Measurements from ENCODE around the gene SFMBT2.
"Not testable (repeated sequence)": the region's sequence is repeated elsewhere in the genome, so short reads cannot be mapped to it uniquely, and the experiment has no call there.

SFMBT2 gene

DNA sequence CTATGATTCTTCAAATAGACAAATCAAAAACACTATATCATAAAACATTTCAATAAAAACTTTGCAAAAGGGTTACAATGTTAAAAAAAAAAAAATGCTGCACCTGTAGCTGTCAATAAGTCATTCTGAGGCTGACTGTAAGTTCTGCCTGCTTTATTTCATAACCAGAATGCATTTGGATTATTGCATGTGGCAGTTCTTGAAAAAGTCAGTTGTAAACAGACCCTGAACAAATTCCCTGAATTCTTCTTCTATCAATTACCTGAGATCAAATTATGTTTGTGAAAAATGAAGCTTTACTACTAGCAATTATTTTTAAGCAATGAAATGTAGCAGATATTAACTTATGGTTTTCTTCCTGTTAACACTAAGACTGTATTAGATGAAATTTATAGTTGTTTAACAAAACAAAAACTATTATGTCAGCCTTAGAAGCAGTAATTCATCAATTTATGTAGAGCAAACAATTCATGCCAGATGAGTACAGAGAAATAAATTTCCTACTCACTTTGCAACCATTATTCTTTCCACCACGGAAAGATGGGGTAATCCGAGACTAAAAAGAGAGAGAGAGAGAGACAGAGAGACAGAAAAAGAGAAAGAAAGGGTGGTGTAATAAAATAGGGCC lies 107.8 kb downstream of the SFMBT2 start:
- in situ Hi-C loops (cut with MboI; ENCODE audit: low sequenced_read_pairs): no loop called here

DNA sequence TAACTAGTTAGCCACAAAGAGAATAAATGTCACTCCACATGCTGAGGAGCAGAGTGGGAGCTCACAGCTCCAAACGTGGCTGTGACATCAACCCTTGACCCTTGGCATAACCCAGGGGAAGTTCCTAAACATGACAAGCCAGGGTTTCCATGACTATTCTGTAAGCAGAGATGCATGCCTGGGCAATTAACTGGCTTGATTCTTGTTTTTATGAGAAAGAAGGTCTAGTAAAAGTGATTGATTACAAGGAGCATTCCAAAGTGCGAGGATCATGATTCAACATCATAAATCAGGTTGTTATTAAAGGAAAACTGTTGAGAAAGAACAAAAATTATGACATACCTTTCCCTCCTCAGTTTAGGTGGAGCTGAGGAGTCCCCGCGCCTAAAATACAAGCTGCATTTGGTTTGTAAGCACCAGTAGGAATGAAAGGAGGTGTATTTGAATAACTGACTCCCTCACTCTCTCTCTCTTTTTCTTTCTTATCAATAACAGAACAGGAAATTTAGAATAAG lies 108.4 kb downstream of the SFMBT2 start:
- in situ Hi-C loops (cut with MboI; ENCODE audit: low sequenced_read_pairs): no loop called here

DNA sequence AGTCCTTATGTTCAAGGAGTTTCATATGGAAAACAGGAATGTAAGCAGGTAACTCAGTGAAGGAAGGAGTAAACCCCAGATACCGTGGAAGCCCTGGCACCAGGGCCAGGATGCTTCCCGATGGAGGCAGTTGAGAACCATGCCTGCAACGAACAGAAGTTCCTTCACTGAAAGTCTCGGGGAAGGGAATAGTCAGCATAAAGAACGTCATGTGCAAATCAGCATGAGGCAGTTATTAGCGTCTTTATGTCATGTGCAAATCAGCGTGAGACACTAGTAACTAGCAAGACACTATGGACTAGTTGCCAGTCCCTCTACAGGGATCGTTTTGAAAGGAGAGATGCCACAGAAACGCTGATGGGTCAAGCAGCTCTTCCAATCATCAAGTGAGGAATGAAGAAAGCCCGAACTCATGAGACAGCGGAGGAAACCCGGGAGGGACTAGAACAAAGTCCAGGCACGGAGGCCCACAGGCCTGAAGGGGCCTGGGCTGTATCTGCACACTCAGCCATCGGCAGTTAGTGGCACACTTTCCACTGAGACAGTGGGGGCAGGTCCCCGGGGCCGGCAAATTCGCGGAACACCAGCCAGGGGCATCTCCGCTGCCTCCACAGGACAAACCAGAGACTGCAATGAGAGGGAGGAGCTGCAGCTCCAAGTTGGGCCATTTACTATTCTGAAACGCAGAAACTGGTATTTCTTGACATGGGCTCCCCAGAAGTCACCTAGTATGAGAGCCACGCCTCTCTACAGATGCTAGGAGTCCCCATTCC lies 109.6 kb downstream of the SFMBT2 start:
- in situ Hi-C loops (cut with MboI; ENCODE audit: low sequenced_read_pairs): no loop called here

DNA sequence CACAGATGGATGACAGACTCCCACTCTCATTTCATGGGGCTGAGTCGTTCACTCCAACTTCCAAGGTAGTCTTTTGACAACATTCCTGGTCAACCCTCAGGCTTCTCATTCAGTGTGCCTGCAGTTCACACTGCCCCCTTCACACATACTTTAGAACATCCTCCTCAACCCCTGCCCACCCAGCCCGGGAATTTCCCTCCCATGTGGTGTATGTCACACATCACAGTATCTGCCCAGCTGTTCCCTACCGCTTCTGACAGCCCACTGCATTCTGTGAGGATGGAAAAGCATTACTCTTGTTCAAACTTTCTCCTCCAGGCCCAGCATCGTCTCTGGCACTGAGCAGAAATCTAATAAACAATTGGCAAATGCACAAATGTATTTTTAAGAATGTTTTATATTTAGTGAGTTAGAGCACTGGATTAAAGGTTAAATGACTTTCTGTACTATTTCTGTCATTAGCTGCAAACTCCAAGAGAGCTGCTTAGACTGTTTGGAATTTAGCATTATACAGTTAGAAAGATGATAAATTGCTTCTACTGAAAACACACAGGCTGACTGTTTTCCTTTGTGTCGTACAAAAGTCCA lies 110.4 kb downstream of the SFMBT2 start:
- in situ Hi-C loops (cut with MboI; ENCODE audit: low sequenced_read_pairs): no loop called here

DNA sequence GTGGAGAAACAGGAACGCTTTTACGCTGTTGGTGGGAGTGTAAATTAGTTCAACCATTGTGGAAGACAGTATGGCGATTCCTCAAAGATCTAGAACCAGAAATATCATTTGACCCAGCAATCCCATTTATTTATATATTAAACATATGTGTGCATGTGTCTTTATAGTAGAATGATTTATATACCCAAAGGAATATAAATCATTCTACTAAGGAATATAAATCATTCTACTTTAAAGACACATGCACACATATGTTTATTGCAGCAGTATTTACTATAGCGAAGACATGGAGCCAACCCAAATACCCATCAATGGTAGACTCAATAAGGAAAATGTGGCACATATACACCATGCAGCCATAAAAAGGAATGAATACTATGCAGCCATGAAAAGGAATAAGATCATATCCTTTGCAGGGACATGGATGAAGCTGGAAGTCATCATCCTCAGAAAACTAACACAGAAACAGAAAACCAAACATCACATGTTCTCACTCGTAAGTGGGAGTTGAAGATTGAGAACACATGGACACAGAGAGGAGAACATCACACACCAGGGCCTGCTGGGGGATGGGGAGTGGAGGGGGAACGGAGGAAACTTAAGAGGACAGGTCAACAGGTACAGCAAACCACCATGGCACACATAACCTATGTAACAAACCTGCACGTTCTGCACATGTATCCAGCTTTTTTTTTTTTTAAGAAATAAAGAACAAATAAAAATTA lies 111.1 kb downstream of the SFMBT2 start:
- in situ Hi-C loops (cut with MboI; ENCODE audit: low sequenced_read_pairs): not testable (repeated sequence)

DNA sequence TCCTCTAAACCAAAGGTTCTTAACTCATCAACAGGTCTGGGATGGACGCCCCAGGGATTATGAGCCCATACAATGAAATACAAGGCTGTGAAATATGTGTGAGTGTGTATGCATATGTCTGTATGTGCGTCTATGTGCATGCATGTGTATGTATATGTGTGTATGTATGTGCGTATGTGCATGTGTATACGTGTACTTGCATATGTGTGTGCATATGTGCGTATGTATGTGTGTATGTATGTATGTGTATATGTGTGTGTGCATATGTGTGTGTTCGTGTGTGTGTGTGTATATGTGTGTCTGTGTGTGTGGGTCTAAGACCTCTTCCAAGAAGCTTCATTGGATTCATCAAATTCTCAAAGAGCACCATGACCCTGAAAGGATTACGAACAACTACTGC lies 112.3 kb downstream of the SFMBT2 start:
- in situ Hi-C loops (cut with MboI; ENCODE audit: low sequenced_read_pairs): no loop called here

DNA sequence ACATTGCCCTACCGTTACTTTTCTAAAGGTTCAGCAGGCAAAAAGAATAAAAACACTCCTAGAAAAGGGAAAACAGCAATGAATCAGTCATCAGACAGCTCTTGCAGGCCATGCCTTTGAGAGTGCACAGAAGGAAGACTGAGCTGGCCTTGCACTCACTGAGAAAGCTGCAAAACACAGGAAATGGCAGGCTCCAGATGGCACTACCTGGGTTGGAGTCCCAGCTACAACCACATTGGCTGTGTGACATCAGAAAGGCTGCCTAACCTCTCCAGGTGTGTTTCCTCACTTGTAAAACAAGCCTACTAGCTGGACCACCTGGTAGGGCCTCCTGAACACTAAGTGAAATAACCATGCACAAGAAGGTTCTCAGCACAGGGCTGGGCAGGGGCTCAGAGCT lies 113.7 kb downstream of the SFMBT2 start:
- in situ Hi-C loops (cut with MboI; ENCODE audit: low sequenced_read_pairs): no loop called here

DNA sequence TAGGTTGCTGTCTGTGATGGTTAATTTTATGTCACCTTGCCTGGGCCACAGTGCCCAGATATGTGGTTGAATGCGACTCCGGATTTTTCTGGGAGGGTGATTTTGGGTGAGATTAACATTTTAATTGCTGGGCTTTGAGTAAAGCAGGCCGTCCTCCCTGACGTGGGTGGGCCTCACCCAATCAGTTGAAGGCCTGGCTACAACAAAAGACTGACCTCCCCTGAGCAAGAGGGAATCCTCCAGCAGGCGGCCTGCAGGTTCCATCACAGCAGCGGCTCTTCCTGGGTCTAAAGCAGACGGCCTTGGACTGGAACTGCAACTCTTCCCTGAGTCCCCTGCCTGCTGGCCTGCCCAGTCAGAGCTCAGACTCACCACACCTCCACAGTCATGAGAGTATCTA lies 114.2 kb downstream of the SFMBT2 start:
- in situ Hi-C loops (cut with MboI; ENCODE audit: low sequenced_read_pairs): no loop called here

DNA sequence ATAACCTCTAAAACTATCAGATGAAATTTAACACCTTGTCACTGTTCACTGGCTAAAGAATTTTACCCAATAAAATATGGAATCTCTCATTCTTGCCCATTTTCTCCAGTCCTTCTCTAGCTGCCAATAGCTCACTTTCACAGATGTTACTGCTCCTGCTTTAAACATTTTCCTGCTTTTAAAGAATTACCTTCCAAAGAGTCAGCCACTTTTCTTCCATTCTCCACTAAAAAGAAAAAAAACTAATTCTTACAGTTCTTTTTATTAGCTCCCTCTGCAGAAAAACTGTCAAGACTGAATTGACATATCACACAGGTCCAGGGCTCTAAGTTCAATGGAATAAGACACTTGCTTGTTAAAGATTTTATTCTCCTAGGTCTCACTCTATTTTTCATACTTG lies 114.8 kb downstream of the SFMBT2 start:
- in situ Hi-C loops (cut with MboI; ENCODE audit: low sequenced_read_pairs): no loop called here

DNA sequence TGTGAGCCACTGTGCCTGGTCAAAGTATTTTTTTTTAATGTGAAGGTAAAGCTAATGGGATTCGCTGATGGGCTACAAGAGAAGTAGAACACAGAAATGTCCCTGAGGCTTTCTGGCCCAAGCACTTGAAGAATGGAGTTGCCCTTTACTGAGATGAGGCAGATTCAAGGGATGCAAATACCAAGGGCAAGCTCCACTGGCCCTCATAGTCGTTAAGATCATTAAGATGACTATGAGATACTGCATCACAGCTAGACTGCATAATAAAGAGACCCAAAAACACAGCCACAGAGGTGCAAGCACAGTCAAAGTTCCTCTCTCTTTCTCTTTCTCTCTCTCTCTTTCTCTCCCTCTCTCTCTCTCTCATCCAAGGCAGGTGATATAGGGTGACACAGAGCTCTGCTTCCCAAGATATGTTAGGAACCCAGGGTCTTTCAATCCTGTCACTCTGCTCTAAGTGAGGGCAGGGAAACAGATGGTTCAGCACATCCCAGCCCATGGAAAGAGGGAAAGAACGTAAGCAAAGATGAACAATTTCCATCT lies 117.4 kb downstream of the SFMBT2 start:
- in situ Hi-C loops (cut with MboI; ENCODE audit: low sequenced_read_pairs): no loop called here

DNA sequence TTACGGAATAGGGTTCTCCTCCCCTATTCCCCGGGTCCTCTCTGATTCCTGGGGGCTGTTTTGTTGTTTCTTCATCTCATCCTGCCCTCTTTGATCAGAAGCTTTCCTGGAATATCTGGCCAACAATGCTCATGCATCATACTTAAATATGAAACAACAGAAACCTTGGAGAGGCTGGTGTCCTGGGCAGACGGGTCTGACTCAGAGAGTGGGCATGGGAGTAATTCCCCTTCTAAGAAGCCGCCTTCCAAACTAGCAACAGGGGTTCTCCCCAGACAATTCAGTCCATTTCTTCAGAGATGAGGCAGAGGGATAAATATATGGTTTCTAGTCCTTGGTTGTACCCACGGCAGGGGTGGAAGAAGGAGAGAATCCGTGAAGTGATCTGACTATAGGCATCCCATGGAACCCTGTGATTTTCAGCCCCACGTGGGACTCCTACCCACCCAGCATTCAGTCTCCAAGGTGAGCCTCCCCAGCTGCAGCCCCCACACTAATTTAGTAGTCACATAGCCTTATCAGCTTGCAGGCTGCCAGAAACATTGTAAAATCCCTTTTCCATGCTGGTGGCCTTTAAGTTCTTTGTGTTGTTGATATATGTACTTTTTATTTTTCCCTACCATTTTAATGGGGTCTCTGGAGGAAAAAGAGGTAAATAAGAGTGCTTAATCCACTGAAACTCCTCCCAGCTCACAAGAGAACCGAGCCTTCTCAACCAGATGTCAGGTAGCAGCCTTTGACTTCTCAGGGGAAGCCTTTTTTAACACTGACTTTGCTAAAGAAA lies 119.2 kb downstream of the SFMBT2 start:
- in situ Hi-C loops (cut with MboI; ENCODE audit: low sequenced_read_pairs): no loop called here

DNA sequence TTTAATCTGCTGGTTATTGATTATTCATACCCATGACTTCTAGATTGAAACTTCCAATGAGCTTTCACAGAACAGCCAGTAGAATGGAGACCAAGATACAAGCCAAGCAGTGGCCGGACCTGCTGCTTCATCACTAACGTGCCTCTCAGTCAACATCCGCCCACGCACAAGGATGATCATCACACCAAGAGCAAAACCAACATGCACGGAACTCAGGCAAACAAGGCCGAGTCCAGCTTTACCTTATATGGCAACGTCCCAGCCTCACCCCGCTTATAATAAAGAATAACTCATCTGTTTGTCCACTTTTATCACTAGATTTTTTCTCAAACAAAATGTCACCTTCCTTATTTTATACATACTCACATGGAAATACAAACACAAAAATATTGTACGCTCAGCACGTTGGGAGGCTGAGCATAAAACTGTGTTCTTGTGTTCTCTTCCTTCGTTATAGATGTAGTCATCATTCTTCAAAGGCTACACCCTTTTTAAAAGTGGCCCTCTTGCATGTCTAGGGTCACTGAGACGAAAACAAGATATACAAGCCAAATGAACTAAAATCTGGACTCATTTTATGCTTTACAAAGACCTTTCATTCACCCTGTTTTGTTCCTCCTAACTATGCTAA lies 122.7 kb downstream of the SFMBT2 start:
- in situ Hi-C loops (cut with MboI; ENCODE audit: low sequenced_read_pairs): no loop called here

DNA sequence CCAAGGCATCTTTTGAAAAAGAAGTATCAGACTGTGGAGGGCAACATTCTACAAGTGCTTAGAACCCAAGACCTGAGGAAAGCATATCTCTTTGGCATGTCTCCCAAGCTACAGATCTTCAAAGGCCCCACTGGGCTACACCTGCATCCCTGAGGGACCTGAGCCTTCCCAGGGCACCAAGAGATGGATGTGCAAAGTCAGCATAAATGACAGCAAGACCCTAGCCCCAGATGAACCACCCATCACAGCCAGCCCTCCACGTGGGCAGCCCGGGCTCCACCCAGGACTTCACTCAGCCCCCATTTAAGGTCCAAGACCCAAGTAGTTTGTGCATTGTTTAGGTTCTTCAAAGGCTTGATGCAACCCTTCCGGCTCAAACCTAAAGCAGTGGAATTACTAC lies 123.5 kb downstream of the SFMBT2 start:
- in situ Hi-C loops (cut with MboI; ENCODE audit: low sequenced_read_pairs): no loop called here

DNA sequence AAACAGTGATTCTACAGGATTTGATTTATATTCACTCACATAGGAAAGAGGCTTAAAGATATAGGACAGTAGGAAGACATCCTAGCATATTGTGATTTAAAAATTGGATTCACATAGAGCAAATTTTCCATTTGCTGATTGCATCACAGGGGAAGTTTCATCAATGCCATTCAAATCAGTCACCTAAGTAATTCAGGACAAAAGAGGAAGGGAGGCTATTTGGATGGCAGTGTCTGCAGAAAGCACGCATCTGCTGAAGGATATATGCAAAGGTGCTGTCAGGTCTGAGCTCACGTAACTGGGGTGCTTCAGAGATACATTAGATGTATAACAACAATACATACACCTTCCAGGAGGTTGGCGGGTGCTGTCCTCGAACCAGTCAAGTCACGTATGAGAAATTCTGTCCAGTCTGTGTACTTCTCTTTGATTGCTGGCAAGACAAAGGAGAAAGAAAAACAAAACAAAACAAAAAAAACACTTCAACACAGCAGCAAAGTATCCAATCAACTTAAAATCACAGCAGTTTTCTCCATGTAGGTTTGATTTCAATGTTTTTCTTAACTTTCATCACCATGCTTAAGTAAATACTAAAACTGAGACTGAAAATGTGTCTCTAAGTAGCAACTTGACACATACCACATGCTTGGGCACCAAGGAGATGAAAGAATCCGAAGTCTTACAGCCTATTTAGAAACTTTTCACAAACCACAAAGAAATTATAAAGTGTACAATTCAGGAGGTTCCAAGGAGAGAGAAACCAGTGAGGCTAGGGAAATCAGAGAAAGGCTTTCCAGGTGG lies 125.1 kb downstream of the SFMBT2 start:
- in situ Hi-C loops (cut with MboI; ENCODE audit: low sequenced_read_pairs): no loop called here

DNA sequence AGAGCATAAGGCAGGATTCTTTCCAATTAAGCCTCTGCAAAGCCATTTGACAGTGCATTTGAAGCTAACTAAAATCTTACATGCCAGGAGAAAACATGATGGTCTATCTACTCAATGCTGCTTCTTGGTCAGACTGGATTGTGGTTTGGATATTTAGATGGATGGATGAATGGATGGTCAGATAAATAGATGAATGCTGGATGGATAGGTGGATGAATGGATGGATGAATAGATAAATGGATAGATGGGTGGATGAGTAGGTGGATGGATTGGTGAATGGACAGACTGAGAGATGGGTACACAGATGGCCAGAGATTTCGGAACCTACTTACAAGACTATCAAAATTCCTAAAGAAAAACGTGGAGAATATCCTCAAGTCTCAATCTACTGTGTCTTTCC lies 127.6 kb downstream of the SFMBT2 start:
- in situ Hi-C loops (cut with MboI; ENCODE audit: low sequenced_read_pairs): no loop called here

DNA sequence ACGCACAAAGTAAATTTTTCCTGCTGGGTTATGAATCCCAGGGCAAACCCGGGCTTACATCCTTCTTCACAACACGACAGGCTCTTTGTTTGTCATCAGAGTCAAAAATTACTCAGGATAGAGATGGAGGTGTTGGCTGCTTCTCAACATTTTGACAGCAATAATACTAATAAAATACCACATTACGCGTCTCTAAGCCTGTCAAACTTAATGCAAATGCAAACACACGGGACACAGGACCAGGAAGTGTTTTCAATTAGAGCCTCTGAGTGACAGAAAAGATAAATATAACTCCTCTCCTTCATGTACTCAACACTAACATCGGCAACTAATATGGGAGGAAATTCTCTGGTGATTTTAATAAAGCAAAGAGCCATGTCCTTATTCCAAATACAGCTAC lies 128.4 kb downstream of the SFMBT2 start:
- in situ Hi-C loops (cut with MboI; ENCODE audit: low sequenced_read_pairs): no loop called here

DNA sequence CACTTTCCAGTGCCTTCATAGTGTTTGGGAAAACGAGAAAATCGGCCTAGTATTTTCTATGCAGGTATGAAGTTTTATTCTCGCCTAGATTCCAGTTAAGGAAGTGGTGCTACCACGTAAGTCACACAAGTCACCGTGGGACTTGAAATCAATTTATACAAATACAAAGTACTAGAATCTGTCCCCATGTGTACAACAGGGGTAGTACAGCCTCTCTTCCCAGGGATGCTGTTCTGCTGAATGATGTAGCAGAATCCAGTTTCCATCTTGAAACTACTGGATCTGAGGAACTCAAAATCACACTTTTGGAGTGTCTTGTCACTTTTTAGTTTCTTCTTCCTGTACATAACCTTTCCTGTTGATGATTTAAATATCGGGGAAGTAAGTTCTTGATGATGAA lies 129.4 kb downstream of the SFMBT2 start:
- in situ Hi-C loops (cut with MboI; ENCODE audit: low sequenced_read_pairs): no loop called here

DNA sequence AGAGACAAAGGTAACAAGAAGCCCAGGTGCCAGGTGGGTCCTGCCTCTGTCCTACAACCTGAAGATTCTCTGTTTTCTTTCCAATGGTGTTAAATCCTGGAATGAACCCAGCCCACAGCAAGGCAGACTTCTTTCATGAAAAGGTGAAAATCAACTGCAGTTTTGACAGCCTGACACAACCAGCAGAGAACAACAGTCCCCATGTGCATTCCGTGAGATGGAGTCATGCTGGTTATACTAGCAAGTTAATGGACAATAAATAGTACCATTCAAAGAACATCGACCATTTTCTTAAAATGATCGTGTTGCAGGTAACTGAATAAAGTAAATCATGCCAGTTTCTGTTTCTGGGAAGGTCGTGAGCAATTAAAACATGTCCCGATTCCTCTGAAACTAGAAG lies 131.5 kb downstream of the SFMBT2 start:
- in situ Hi-C loops (cut with MboI; ENCODE audit: low sequenced_read_pairs): no loop called here

DNA sequence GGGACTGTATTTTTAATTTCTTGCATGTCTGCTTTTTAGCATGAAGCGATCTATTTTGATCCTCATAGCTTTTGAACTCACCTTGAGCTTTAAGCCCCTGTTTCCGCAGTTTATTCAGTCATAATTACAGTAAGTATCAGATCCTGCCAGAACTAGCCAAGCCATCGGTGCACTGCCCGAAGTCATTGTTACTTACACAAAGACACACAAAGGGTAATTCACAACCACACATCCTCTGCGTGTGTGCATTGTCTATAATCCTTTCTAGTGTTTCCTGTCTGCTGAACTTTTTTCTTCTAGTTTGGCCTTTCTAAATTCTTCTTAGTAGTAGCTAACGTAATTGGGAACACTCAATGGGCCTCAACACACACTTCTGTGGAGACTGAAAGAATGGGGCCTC lies 133.0 kb downstream of the SFMBT2 start:
- in situ Hi-C loops (cut with MboI; ENCODE audit: low sequenced_read_pairs): no loop called here
